ENCODE data around the gene MAB21L2.
A peak's percentile ranks its signal among the peaks of the same experiment; 100 is the strongest.
"Not testable (repeated sequence)": the region's sequence is repeated elsewhere in the genome, so short reads cannot be mapped to it uniquely, and the experiment has no call there.

MAB21L2 gene

DNA sequence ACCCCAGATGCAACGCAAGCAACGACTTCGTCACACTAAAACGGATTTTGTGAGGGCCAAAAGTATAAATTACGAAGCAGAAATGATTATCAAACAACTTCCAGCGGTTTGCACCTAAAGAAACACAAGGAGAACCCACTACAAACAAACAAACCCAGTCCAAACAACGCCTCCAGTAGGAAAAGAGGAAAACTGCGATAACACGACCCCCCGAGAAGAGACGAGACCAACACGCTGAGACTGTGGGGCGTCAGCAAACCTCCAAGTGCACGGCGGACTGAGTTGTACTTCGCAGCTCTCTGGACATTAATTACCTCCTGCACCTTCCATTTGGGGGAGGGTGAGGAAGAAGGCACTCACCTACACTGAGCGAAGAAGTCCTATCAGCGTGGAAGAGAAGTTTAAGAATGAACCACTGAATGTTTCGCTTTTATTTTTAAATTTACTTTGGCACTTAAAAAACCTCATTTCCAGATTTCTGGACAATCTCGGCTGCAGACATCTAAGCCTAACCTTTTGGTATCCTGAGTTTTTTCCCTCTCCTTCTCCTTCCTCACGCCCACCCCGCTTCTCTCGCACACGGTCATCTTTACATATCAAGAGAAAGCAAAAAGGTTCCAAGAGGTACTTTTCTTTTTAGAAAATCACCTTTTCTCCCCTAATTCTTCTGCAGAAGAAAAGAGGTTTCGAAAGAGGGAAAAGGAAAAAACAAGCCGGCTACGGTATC is at the start of gene MAB21L2:
MAB21L2 (plus strand) TSS at position 6 of the 727 bp plus-strand sequence. CDS start 879 bp downstream, outside the sequence.
- no peak for DNase-seq

DNA sequence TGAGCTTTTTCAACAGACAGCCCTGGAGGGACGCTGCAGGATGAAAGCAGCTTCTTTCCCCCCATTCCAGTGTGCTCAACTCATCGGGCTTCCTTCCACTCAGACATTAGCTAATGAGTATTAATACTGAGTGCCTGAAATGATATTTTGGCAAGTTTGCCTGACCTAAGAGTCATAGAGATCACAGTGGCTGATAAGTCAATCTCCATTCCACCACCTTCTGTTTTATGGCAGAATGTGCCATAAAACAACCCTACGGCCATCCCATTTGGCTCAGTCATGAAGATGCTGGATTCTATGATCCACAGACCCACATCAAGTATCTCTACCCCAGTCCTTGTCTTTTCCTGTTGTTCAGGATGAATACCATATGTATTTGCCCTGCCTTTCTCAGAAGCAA is 48.3 kb upstream of the MAB21L2 start:
- DNase-seq, result no peak

DNA sequence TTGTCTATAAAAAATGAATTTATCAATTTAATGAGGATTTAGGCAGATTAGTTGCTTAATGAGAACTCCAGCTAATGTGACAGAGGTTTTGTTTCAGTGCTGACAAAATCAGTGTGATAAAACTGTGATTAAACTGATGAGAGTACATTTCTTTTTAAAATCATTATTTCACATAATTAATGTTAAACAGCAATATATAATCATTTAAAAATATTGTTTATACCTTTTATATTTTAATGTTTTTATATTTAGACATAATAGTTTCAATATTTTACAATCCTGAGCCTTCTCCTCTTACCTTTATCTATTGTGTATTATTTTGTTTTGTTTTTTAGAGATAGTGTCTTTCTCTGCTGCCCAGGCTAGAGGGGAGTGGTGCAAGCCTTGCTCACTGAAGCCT is 47.1 kb upstream of the MAB21L2 start:
- no peak for DNase-seq

DNA sequence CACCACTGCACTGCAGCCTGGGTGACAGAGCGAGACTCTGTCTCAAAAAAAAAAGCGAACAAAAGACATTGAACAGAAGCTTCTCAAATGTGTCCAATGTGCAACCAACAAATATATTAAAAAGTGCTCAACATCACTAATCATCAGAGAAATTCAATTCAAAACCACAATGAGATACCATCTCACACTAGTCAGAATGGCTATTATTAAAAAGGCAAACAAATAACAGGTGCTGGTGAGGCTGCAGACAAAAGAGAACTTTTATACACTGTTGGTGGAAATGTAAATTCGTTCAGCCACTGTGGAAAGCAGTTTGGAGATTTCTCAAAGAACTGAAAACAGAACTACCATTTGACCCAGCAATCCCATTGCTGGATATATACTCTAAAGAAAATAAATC is 44.0 kb upstream of the MAB21L2 start:
- DNase-seq, result peak; percentile 55

DNA sequence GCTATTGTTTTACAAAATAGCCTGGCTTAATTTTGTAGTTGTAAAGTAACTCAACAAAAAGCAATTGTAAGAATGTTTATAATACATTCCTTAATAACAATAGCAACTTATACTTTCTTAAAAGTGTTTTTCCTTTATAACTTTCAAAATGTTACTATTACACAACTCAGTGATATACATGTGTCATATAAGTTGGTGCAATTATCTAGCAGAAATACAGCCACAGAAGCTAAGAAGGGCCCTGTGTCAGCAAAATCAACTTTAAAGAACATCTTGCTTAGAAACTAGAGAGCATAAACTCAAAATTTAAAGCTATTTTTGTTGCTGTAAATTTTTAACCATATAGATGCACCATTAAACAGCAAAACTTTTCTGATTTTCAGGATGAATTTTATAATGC is 41.4 kb upstream of the MAB21L2 start:
- no peak for DNase-seq

DNA sequence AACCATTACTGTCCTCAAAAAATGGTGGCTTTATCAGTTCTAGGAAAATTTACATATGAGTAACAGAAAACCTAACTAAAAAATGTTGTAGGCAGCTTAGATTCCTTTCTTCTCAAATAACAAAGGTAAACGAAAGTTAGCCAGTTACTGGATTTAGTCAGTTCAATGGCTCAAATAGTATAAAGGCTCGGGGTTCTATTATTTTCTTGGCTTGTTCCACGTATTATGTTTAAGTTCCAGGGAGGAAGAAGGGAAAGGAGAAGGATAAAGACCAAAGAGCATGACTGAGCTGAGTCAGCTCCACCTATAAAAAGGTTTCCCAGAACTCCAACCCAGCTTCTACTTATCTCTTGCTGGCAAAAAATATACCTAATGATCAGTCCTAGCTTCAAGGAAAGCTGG is 41.0 kb upstream of the MAB21L2 start:
- no peak for DNase-seq

DNA sequence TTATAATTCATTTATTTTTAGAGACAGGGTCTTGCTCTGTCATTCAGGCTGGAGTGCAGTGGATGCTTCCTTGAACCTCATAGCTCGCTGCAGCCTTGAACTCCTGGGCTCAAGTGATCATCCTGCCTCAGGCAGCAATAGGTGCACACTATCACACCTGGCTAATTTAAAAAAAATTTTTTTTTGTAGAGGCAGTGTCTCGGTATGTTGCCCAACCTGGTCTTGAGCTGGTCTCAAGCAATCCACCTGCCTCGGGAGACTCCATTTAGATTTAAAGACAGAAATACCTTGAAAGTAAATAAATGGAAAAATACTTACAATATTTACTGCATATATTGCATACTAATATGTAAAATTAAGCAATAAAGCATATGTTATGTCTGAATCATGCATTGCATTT is 40.3 kb upstream of the MAB21L2 start:
- DNase-seq, result no peak

DNA sequence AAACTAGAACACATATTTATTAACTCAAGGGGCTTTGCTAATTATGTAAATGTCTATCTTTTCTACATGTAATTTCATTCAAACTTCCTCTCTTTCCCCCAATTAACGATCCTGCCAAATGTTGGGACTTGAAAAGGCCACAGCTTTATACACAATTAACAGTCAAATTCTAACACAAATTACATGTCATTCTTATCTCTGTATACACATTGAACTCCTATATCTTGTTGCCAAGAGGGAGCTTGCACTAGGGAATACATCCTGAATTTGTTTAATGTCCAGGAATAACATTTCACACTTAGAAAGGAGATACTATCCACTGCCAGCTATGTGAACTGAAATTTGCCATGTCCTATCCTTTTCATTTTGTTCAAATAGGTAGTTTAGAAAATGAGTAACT is 38.9 kb upstream of the MAB21L2 start:
- DNase-seq, result no peak

DNA sequence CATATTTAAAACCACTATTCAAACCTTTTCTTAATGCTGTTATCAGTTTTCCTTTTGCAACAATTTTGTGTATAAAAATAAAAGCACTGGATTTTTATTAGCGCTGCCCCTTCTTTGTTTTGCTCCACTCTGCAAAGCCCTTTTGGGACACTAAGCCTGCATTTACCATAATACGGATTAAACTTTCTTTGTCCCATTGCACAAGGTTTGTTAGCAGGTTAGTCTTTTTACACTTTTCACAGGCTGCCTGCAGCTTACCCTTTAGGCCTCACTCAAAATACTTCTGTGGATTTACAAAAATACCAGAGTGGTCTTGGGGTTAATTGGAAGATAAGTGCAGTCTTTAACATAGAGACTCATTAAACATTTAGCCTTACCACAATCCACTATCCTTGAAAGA is 35.7 kb upstream of the MAB21L2 start:
- no peak for DNase-seq

DNA sequence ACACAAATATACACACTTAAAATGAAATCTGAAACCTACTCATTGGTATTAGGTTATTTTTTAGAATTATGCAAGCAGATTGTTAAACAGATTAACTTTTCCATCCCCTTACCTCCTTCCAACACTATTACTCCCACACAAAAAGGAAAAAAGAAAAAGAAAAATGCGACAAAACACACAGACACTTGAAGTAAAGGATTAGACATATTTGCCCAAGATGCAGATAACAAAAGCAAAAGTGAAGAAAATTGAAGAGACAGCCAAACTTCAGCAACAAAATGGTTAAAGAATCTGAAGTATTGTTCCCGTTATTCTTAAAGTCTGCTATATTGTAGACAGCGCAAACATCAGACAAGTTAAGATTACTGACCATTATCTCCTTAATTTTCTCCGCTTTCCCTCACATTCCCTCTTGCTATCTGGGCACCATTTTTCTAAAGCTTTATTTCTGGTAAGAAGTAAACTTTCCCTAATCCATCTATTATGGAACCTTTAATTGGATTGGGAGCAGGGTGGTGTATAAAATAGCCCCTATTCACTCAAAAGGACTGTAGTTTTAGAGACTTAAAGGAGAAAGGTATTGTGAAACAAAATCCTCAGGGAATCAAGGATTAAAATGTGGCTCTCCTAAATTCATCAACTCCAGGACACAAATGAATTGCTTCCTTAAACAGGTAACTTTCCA is 34.7 kb upstream of the MAB21L2 start:
- DNase-seq, result no peak

DNA sequence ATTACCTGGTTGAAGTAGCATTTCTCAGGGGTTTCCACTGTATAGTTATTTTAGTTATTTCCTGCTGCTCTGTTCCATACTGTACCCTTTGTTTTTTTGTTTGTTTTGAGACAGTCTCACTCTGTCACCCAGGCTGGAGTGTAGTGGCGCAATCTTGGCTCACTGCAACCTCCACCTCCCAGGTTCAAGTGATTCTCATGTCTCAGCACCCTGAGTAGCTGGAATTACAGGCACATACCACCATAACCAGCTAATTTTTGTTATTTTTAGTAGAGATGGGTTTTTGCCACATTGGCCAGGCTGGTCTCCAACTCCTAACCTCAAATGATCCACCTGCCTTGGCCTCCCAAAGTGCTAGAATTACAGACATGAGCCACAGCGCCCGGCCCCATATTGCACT is 24.1 kb upstream of the MAB21L2 start:
- not testable (repeated sequence) for DNase-seq

DNA sequence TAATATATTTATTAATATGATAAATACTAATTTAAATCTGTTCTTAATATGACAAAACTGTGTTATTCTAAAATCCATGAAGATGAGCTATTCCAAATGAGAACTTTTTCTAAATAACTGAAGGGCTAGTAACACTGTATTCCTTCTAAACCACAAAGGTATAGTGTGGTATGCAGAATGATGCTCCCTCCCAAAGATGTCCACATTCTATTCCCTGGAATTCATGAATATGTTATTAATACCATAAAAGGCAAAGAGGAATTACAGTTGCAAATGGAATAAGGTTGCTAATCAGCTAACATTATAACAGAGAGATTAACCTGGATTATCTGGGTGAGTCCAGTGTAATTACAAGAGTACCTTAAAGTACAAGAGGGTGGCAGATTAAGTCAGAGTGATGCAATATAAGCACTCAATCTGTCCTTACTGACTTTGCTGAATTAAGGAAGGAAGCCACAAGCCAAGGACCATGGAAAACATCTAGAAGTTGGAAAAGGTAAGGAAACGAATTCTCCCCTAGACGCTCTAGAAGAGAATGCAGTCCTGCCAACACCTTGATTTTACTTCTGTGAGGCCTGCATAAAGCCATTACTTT is 20.7 kb upstream of the MAB21L2 start:
- DNase-seq, result no peak

DNA sequence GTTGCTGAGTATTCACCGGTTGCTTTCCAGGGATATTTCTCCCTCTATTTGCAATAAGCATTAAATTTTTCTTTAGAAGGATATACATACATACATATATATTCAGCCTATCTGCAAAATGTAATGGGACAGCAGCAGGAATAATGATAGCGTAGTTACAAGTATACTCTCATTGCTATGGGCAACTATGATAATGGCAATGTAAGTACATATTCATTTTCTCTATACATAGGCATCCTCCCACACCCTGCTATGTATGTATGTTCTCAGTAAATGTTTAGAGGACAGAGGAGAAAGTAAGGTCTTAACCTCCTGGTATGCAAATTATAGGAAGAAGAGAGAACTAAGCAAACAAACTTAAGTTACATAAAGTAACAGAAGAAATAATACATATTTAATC is 19.7 kb upstream of the MAB21L2 start:
- DNase-seq, result no peak

DNA sequence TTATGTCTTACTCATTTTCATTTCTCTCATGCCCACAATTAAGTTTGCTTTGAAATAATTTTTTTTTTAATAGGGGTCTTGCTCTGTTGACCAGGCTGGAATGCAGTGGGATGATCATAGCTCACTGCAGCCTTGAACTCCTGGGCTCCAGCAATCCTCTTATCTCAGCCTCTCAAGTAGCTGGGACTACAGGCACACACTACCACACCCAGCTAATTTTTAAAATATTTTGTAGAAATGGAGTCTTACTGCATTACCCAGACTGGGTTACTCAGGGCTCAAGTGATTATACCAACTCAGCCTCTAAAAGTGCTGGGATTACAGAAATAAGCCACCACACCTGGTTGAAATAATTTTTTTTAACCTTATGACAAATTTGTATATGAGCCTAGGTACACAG is 19.2 kb upstream of the MAB21L2 start:
- no peak for DNase-seq

DNA sequence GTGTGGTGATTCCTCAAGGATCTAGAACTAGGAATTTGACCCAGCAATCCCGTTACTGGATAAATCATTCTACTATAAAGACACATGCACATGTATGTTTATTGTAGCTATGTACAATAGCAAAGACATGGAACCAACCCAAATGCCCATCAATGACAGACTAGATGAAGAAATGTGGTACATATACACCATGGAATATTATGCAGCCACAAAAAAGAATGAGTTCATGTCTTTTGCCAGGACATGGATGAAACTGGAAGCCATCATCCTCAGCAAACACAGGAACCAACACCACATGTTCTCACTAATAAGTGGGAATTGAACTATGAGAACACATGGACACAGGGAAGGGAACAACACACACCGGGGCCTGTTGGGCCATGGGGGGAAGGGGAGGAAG is 17.0 kb upstream of the MAB21L2 start:
- not testable (repeated sequence) for DNase-seq

DNA sequence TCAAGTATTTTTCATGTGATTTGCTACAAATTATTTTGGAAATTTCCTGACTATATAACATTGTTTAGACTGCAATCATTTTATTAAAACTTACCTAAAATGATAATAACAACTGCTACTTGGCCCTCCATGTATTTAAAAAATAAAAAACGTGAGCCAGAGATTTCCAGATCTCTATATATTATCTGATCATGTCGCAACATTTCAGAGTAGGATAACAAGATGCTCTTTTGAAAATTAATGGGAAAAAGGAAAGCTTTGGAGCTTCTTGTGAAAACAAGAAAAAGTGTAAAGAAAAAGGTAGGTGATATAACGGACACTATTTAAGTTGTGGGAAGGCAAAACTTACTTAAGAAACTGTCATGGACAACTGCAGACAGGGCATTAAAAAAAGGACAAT is 14.9 kb upstream of the MAB21L2 start:
- DNase-seq, result no peak

DNA sequence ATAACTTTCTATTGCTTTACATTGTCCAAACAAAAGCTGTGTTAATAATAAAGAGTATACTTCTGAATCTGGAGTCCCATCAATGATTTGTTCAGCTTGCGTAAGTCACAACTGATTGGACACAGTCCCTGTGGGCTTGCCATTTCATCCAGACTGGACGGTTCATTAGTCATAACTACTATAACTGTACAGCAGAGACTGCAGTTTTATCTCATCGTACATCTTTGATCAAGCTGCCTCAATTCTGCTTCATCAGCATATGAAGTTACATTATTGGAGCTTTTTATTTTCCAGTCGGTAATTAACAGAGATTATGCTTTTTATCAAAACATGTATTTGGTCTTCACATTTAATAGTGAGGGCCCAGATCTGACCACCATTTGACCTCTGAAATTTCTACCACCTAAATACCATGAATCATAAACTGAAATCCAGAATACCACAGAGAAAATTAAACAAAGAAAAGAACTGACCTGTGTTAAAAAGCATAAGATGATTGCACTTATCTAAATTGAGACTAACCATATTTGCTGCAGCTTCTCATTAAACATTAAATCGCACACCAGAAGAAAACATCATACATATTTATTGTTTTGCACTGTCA is 12.5 kb upstream of the MAB21L2 start:
- peak; percentile 52 for DNase-seq

DNA sequence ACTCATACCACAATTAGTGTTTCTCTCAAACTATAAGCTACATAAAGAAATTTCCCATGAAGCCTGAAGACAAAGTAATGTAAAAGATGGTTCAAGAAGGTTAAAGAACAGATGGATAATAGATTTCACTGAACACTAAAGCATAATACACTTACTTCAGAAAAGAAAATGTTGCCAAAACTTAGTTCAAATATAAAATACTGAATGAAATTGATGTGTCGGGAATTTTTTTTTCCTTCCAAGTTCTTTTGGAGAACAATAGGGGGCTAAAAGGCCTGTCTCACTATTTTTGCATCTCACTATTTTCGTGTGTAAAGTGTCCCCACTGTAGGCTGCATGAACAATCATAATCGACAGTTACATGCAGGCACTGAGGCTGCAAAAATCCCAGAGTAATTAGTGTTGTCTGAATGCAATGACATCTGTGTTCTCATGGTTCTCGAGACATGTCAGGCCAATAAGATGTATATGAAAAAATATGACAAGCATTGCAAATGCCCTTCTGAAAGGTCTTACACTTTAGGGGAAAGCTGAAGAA is 11.9 kb upstream of the MAB21L2 start:
- no peak for DNase-seq

DNA sequence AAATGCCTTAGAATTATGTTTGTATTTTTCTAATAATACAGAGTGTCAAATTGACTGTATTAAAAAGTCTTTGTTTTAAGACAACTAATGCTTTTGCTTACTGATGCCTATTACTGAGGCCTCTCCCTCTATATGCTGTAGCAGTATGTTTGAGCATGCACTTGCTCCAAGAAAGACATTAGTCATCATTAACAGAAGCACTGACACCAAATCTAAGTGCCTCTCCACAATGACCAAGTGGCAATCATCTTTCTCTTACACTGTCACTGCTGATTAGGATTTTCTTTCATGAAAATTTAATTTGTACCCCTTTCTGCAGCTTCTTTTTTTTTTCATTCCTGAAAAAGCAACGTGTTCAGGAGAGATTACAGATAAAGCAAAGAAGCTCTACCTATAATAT is 11.1 kb upstream of the MAB21L2 start:
- peak; percentile 2 for DNase-seq

DNA sequence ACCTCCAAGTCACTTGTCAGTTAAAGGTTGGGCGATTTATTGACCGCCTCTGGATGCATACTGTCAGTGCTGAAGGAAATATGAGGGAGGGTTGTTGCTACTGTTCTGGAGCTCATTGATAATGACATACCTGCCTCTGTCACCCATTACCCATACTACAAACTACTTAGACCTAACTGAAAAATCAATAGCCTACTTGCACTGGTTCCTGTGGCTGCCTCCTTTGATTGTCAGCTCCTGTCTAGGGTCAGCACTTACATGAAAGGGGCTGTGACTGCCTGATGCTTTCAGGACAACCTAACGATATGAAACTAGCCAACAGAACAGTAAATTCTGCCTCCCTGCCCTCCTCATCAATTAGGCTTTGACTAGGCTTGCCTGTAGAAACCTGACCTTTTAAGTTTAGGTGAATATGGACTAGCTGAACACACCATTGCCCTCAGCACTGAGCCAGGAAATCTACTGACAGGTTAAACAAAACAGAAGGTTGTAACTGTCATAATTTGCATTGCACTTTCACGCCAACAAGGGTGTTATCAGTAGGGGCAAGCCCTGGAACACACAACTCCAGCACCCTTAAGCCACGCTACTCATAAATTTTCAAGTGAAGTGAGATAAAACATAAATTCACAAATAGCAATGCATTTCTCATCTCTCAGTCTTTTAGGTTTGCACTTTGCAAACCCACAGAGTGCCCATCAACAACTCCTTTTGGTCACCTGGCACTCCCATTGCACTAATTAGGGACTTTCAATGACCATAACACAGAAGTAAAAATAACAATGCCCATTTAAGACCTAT is 9.0 kb upstream of the MAB21L2 start:
- DNase-seq, result peak; percentile 45

DNA sequence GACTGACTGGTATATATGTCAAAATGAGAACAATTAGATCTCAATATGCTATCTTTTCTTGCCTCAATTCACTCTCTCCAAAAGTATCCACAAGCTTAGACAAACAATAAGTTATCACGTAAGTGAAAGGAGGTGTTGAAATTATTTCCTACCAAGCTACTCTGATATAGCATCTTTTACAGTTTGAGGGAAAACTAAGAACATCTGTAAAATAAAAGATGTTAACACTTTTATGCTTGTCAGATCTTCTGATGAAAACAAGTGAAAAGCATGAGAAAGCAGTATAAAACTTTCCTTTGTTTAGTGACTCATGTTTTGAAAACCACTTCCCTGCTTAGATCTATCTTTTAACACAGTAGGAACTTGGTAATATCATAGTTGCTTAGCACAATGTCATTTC is 8.4 kb upstream of the MAB21L2 start:
- no peak for DNase-seq

DNA sequence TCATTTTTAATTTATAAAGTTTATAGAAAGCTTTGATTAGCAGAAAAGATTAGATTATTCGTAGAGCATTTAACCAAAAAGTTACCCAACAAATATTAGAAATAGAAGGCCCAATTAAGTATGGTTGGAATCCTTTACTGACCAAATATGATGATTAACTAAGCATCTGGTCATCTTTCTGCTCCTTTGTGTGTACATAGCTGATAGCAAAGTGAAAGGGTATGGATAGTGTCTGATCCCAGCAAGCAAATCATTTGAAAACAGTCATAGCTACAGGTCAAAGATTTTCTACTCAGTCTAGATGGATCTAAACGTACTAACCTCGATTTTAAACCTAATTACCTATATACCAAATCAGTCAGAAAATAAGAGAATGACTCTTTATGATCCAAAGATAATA is 7.3 kb upstream of the MAB21L2 start:
- DNase-seq, result no peak

DNA sequence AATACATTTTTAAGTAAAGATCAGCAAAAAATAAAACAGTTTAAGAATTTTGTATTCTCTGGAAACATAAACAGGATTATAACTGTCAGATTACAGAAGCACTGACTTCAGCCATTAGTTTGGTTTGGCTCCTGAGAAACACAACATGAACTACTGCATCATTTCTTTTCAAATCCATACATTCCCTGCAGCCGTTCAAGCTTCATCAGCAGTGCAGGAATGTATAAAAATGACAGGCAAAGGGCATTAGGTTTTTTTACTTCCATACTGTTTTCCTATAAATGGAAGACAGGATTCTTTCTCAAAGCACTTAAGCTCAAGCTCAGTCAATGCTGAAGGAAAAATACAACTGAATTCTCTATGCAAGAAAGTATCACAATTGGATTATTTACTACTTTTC is 4.2 kb upstream of the MAB21L2 start:
- no peak for DNase-seq
